Measurements from ENCODE around the gene PCSK4. TPM values are rescaled to one million over a fixed set of nuclear protein-coding genes. Genes with fewer than 3 reads are reported as not detected.

Gene PCSK4
- total and polyA plus RNA-seq, 9 donors: 0.76 to 3.1 (median 0.84) TPM

DNA sequence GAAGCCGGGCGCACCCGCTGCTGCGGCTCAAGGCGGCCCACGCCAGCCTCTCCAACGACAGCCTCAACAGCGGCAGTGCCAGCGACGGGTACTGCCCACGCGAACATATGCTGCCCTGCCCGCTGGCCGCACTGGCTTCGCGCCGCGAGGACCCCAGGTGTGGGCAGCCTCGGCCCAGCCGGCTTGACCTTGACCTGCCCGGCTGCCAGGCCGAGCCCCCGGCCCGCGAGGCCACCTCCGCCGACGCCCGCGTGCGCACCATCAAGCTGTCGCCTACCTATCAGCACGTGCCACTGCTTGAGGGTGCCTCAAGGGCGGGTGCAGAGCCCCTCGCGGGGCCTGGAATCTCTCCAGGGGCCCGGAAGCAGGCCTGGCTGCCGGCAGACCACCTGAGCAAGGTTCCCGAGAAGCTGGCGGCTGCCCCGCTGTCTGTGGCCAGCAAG lies 24.1 kb downstream of the PCSK4 start:
- Histone ChIP-seq H3K9me3 (replicated peaks; ENCODE audit: control insufficient read depth, low read depth, low read length) (no peaks in the 10 kb centered on the region), H3K27me3 (ENCODE audit: control insufficient read depth, insufficient read depth, low read length) (peaks cover 67% of the 10 kb centered on the region), H3K4me1 (ENCODE audit: control insufficient read depth, insufficient read depth, low read length) (peaks cover 40% of the 10 kb centered on the region), H3K27ac (ENCODE audit: low read length) (no peak overlapping the region), H3K36me3 (ENCODE audit: control insufficient read depth, insufficient read depth, low read length) (no peaks in the 10 kb centered on the region), H3K4me3 (ENCODE audit: low read length) (no peak overlapping the region)
- WGBS (ENCODE audit: insufficient coverage): 35% methylated on average over 41 of the region's 41 CpGs
- no peak for DNase-seq

DNA sequence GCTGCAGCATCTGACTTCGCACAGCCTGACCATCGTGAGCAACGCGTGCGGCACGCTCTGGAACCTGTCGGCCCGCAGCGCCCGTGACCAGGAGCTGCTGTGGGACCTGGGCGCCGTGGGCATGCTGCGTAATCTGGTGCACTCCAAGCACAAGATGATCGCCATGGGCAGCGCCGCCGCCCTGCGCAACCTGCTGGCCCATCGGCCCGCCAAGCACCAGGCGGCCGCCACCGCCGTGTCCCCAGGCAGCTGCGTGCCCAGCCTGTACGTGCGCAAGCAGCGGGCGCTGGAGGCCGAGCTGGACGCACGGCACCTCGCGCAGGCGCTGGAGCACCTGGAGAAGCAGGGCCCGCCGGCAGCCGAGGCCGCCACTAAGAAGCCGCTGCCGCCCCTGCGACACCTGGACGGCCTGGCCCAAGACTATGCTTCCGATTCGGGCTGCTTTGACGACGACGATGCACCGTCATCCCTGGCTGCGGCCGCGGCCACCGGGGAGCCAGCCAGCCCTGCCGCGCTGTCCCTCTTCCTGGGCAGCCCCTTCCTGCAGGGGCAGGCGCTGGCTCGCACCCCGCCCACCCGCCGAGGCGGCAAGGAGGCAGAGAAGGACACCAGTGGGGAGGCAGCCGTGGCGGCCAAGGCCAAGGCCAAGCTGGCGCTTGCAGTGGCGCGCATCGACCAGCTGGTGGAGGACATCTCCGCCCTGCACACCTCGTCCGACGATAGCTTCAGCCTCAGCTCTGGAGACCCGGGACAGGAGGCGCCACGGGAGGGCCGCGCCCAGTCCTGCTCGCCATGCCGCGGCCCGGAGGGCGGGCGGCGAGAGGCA lies 24.7 kb downstream of the PCSK4 start:
- WGBS (ENCODE audit: insufficient coverage): 25% methylated on average over 83 of the region's 83 CpGs
- H3K36me3 ChIP-seq (ENCODE audit: control insufficient read depth, insufficient read depth, low read length): peaks cover 1% of the 10 kb centered on the region
- no peaks in the 10 kb centered on the region for H3K9me3 ChIP-seq (replicated peaks; ENCODE audit: control insufficient read depth, low read depth, low read length)
- H3K27me3 ChIP-seq (ENCODE audit: control insufficient read depth, insufficient read depth, low read length): peaks cover 60% of the 10 kb centered on the region
- peaks cover 35% of the 10 kb centered on the region for H3K4me1 ChIP-seq (ENCODE audit: control insufficient read depth, insufficient read depth, low read length)
- no peak overlapping the region for H3K4me3 ChIP-seq (ENCODE audit: low read length)
- no peak for DNase-seq
- H3K27ac ChIP-seq (ENCODE audit: low read length): no peak overlapping the region

DNA sequence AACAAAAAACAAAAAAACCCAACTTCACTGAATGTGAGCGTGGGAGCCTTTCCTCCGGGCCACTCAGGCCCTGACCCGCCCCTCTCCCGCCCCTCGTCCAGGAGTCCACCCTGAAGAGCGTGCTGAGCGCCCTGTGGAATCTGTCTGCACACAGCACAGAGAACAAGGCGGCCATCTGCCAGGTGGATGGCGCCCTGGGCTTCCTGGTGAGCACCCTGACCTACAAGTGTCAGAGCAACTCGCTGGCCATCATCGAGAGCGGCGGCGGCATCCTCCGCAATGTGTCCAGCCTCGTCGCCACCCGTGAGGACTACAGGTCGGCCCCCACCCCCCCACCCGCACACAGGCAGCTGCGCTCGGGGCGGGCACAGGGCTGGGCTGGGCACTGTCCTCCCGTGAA lies 28.3 kb downstream of the PCSK4 start:
- Histone ChIP-seq H3K9me3 (replicated peaks; ENCODE audit: control insufficient read depth, low read depth, low read length) (no peaks in the 10 kb centered on the region), H3K4me1 (ENCODE audit: control insufficient read depth, insufficient read depth, low read length) (peaks cover 10% of the 10 kb centered on the region), H3K36me3 (ENCODE audit: control insufficient read depth, insufficient read depth, low read length) (peaks cover 4% of the 10 kb centered on the region), H3K4me3 (ENCODE audit: low read length) (no peak overlapping the region), H3K27ac (ENCODE audit: low read length) (no peak overlapping the region), H3K27me3 (ENCODE audit: control insufficient read depth, insufficient read depth, low read length) (peaks cover 56% of the 10 kb centered on the region)
- no peak for DNase-seq
- 78% methylated on average over 17 of the region's 24 CpGs for WGBS (ENCODE audit: insufficient coverage)

DNA sequence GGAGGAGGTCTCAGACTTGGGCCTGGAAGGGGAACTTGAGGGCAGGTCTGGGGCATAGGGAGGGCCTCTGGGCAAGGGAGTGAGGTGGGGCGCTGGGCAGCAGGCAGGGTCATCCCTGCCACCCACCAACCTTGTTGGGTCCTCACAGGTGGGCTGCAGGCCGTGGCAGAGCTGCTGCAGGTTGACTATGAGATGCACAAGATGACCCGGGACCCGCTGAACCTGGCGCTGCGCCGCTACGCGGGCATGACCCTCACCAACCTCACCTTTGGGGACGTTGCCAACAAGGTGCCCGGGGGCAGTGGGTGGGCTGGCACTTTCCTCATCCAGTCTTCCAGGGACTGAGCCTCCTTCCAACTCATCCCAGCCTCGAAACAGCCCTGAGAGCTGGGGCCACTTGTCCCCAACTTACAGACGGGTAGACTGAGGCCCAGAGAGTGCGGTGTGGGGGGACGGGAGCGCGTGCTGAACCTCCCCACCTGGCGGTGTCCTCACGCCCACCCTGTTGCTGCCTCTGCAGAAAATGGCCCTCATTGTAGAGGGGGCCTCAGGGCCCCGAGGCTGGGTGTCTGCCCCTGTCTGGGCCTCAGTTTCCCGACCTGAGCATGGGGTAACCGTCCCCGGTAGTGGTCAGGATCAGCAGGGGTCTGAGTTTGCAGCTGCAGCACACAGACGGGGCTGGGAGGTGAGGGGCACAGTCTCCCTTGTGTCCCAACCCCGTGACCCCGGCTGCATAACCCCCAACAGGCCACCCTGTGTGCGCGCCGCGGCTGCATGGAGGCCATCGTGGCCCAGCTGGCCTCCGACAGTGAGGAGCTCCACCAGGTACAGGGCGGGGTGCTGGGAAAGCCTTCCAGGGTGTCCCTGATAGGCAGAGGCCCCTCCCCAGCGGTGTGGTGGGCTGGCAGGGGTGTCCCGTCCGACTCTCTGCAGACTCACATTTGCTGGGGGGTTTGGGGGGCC lies 29.8 kb downstream of the PCSK4 start:
- Histone ChIP-seq H3K27me3 (ENCODE audit: control insufficient read depth, insufficient read depth, low read length) (peaks cover 56% of the 10 kb centered on the region), H3K4me1 (ENCODE audit: control insufficient read depth, insufficient read depth, low read length) (peaks cover 5% of the 10 kb centered on the region), H3K4me3 (ENCODE audit: low read length) (no peak overlapping the region), H3K36me3 (ENCODE audit: control insufficient read depth, insufficient read depth, low read length) (peaks cover 4% of the 10 kb centered on the region), H3K27ac (ENCODE audit: low read length) (no peak overlapping the region), H3K9me3 (replicated peaks; ENCODE audit: control insufficient read depth, low read depth, low read length) (no peaks in the 10 kb centered on the region)
- WGBS (ENCODE audit: insufficient coverage): 93% methylated on average over 31 of the region's 36 CpGs
- no peak for DNase-seq

DNA sequence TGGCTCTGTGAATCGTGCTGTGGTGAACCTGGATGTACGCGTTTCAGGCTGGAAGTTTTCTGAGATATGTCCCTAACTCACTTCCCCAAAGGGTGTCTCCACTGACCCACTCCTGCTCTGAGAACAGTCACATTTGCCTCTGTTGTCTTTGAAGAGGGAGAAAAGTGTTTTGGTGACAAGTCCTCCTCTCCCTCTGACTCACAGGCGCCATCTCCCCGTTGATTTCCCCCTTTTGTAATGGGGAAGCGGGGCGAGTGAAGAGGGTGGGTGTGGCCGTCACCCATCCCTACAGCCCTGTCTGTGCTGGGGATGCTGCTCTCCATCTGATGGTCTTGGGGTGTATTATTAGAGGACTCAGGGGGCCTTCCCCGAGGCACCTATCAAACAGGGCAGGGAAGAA lies 30.7 kb downstream of the PCSK4 start:
- no peak for DNase-seq
- Histone ChIP-seq H3K4me3 (ENCODE audit: low read length) (no peak overlapping the region), H3K27ac (ENCODE audit: low read length) (no peak overlapping the region), H3K4me1 (ENCODE audit: control insufficient read depth, insufficient read depth, low read length) (peaks cover 5% of the 10 kb centered on the region), H3K9me3 (replicated peaks; ENCODE audit: control insufficient read depth, low read depth, low read length) (no peaks in the 10 kb centered on the region), H3K27me3 (ENCODE audit: control insufficient read depth, insufficient read depth, low read length) (peaks cover 55% of the 10 kb centered on the region), H3K36me3 (ENCODE audit: control insufficient read depth, insufficient read depth, low read length) (peaks cover 4% of the 10 kb centered on the region)
- whole genome bisulfite sequencing (ENCODE audit: insufficient coverage): 69% methylated on average over 4 of the region's 9 CpGs

DNA sequence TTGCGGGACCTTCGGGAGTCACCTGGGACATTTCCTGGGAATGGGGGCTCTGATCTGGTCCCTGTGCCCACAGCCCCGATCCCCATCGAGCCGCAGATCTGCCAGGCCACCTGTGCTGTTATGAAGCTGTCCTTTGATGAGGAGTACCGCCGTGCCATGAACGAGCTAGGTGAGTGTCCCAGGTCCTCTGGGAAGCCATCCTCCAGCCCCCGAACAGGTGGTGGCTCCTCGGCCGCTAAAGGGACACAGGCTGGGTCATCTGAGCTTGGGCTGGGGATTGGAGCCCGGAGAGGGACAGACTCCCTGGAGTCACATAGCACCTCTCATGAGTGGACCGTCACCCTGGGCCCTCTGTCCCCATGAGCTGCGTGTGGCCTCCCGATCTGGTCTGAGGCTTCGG lies 32.3 kb downstream of the PCSK4 start:
- WGBS (ENCODE audit: insufficient coverage): 78% methylated on average over 14 of the region's 16 CpGs
- H3K4me3 ChIP-seq (ENCODE audit: low read length): no peak overlapping the region
- H3K9me3 ChIP-seq (replicated peaks; ENCODE audit: control insufficient read depth, low read depth, low read length): no peaks in the 10 kb centered on the region
- H3K4me1 ChIP-seq (ENCODE audit: control insufficient read depth, insufficient read depth, low read length): peaks cover 17% of the 10 kb centered on the region
- H3K27ac ChIP-seq (ENCODE audit: low read length): no peak overlapping the region
- DNase-seq: no peak
- H3K36me3 ChIP-seq (ENCODE audit: control insufficient read depth, insufficient read depth, low read length): peaks cover 4% of the 10 kb centered on the region
- H3K27me3 ChIP-seq (ENCODE audit: control insufficient read depth, insufficient read depth, low read length): peaks cover 63% of the 10 kb centered on the region

DNA sequence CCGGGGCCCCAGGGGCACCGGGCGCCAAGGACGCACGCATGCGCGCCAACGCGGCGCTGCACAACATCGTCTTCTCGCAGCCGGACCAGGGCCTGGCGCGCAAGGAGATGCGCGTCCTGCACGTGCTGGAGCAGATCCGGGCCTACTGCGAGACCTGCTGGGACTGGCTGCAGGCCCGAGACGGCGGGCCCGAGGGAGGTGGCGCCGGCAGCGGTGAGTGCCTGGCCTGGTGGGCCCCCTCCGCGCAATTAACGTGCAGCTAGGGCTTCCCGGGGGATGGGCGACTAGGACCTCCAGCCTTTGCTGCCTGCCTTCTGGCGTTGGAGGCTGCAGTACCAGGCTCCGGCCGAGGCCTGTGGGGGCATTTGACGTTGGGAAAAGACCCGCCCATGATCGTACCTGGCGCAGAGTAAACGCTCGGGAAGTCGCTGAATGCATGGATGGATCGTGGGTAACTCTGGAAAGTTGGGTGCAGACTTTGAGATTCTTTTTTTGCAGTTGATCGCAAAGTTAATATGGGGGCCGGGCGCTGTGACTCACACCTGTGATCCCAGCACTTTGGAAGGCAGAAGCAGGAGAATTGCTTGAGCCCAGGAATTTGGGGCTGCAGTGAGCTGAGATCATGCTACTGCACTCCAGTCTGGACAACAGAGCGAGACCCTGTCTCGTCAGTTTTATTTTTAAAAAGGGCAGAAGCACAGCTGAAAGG lies 33.0 kb downstream of the PCSK4 start:
- peaks cover 4% of the 10 kb centered on the region for H3K36me3 ChIP-seq (ENCODE audit: control insufficient read depth, insufficient read depth, low read length)
- H3K4me1 ChIP-seq (ENCODE audit: control insufficient read depth, insufficient read depth, low read length): peaks cover 24% of the 10 kb centered on the region
- 10% methylated on average over 47 of the region's 48 CpGs for WGBS (ENCODE audit: insufficient coverage)
- H3K27me3 ChIP-seq (ENCODE audit: control insufficient read depth, insufficient read depth, low read length): peaks cover 70% of the 10 kb centered on the region
- H3K27ac ChIP-seq (ENCODE audit: low read length): no peak overlapping the region
- no peaks in the 10 kb centered on the region for H3K9me3 ChIP-seq (replicated peaks; ENCODE audit: control insufficient read depth, low read depth, low read length)
- H3K4me3 ChIP-seq (ENCODE audit: low read length): no peak overlapping the region
- no peak for DNase-seq

DNA sequence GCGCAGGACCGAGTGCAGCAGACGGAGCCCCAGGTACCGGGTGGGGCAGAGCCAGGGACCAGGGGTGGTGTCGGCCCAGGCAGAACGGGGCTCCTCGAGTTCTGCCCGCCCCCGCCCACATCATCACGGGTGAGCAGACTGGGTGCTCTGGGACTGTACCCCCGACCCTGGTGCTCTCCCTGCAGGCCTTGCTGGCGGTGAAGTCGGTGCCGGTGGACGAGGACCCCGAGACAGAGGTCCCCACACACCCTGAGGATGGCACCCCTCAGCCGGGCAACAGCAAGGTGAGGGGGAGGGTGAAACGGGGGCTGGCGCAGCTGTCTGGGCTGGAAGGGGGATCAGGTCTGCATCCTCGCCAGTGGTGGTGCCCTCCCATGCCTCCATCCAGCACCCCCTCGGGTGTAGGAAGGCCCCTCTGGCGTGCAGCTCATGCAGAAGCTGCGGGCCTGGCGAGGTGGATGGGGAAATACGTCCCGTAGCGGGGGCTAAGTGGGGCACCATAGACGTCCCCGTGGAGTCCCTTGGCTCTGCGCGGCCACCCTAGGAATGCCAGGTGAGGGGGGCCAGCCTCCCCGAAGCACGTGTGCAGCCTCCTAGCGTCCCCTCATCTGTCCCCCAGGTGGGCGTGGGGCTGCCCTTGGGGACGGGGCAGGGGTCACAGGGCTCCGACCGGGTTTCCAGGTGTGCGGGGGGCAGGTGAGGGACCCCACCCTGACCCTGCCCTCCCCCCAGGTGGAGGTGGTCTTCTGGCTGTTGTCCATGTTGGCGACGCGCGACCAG lies 33.8 kb downstream of the PCSK4 start:
- Histone ChIP-seq H3K9me3 (replicated peaks; ENCODE audit: control insufficient read depth, low read depth, low read length) (no peaks in the 10 kb centered on the region), H3K27me3 (ENCODE audit: control insufficient read depth, insufficient read depth, low read length) (peaks cover 79% of the 10 kb centered on the region), H3K27ac (ENCODE audit: low read length) (no peak overlapping the region), H3K4me3 (ENCODE audit: low read length) (no peak overlapping the region), H3K36me3 (ENCODE audit: control insufficient read depth, insufficient read depth, low read length) (peaks cover 4% of the 10 kb centered on the region), H3K4me1 (ENCODE audit: control insufficient read depth, insufficient read depth, low read length) (peaks cover 28% of the 10 kb centered on the region)
- DNase-seq: no peak
- WGBS (ENCODE audit: insufficient coverage): 21% methylated on average over 36 of the region's 43 CpGs

DNA sequence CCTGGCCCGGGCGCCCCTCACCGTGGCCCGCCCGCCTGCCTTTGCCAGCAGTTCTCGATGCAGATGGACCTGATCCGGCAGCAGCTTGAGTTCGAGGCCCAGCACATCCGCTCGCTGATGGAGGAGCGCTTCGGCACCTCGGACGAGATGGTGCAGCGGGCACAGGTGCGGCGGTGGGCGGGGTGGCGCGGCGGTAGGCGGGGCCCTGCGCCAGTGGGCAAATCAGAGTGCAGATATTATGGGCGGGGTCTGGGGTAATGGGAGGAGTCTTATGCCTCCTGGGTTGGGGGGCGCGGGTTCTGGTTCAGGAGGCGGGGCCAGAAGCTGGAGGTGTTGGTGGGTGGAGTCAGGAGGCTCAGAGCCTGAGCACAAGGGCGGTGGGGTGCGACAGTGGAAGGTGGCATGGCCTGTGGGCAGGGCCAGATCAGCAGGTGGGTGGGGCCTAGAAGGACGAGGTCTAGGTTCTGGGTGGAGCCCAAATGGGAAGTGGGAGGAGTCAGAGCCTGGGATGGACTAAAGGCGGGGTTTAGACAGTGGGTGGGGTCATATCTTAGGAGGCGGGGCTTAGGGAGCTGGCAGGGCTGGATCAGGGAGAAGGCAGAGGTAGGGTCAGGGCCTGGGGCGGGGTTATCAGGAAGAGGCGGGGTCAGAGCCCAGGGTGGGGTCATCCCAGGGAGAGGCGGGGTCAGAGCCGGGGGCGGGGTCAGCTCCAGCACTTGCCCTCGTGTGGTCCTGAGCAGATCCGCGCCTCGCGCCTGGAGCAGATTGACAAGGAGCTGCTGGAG lies 34.6 kb downstream of the PCSK4 start:
- Histone ChIP-seq H3K9me3 (replicated peaks; ENCODE audit: control insufficient read depth, low read depth, low read length) (no peaks in the 10 kb centered on the region), H3K27ac (ENCODE audit: low read length) (no peak overlapping the region), H3K36me3 (ENCODE audit: control insufficient read depth, insufficient read depth, low read length) (peaks cover 4% of the 10 kb centered on the region), H3K4me1 (ENCODE audit: control insufficient read depth, insufficient read depth, low read length) (peaks cover 28% of the 10 kb centered on the region), H3K4me3 (ENCODE audit: low read length) (no peak overlapping the region), H3K27me3 (ENCODE audit: control insufficient read depth, insufficient read depth, low read length) (peaks cover 87% of the 10 kb centered on the region)
- DNase-seq: no peak
- WGBS (ENCODE audit: insufficient coverage): 3% methylated on average over 41 of the region's 42 CpGs
